Measurements from ENCODE around the gene ANAPC1. TPM values are rescaled to one million over a fixed set of nuclear protein-coding genes. Genes with fewer than 3 reads are reported as not detected.
"Not testable (repeated sequence)": the region's sequence is repeated elsewhere in the genome, so short reads cannot be mapped to it uniquely, and the experiment has no call there.

The ANAPC1 gene
- polyA plus RNA-seq, 1 donor: 18.1 TPM

DNA sequence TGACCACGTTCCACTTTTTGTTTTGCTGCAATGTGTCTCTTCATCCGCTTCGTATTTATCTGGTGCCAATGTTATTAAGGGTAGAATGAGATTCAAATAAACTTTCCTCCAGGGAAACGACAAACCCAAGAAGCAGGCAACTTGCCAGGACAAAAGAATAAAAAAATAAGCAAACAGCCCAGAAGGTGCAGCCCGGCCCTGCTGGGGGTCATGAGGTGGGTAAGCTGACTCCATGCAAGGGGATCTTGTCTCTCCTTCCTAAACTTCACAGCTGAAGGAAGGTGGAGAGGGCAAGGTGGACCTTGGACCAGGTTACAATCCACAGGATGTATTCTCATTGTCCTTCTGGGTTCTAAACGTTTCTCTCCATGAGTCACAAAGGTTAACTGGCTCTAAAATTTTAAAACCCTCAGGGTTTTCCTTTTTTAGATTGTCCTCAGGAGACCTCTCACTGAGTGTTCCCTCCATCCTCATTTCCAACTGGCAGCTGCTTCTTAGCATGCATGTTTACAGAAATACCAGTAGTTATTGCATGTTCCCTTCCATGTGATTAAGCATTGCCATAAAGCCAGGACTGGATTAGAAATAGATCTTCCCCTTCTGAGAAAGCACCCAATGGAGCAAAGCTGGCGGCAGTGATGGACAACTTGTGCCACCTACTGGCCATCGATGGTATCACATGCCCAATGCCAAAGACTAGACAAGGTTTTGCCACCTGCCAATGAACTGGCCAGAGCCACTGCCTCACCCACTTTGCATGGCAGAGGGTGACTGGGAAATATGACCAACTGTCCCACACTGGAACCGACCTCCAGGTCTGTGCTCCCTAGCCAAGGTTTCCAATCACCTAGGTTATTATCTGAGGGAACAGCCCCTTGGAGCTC lies 147.9 kb downstream of the ANAPC1 start:
- DNase-seq: not testable (repeated sequence)

- DNase-seq: not testable (repeated sequence)
These were observed 148.6 kb downstream of the ANAPC1 start for GRCh38 chr2:111735420-111735819.

GRCh38 chr2:111729812-111730458 lies 154.1 kb downstream of the ANAPC1 start:
- DNase-seq: not testable (repeated sequence)

GRCh38 chr2:111727611-111728110 lies 156.3 kb downstream of the ANAPC1 start:
- not testable (repeated sequence) for DNase-seq

DNA sequence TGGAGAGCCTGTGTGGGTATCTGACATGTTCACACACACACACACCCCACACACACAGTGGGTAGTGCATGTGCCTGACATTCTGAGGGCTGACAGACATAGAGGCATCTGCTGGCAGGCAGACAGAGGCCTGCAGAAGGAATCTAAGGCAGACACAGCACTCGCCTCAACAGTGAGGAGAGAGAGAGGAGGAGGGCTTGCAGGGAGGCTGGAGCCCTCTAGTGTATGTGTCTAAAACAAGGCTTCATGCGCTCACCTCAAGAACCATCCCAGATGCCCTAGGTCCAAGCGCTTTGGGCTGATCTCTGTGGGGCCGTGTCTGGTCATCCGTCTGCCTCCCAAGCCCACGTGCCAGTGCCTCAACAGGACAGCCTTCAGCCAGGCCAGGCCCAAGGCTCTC lies 158.3 kb downstream of the ANAPC1 start:
- not testable (repeated sequence) for DNase-seq

DNA sequence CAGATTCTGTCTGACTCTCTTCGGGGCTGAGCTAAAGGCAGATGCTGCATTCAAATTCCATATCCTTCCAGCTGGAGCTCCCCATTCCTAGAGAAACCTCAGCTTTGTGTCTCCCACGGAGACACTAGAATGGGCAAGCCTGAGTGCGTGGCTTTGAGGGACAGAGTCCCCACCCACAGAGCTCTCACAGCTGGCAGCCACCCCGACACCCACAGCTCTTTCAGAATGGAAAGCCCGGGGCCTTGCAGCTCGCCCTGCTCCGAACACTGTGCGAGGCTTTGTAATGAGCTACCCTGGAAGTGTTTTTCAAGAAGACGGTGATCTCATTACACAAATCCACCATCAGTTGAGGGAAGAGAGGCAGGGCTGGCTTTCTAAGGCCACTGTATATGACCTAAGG lies 164.4 kb downstream of the ANAPC1 start:
- DNase-seq: not testable (repeated sequence)

Other genes with a start within 250 kb of the ANAPC1 start
- 4.4 TPM for gene MERTK, start 14.4 kb upstream of the ANAPC1 start, polyA plus RNA-seq (ENCODE audit: insufficient read length)
- gene TMEM87B, start 171.1 kb upstream of the ANAPC1 start, polyA plus RNA-seq (ENCODE audit: insufficient read length): 13.7 TPM

Data from hindlimb muscle (tissue), 1 donor.